ENCODE results near the gene TLX3. TPM values are rescaled to one million over a fixed set of nuclear protein-coding genes. Genes with fewer than 3 reads are reported as not detected.

The TLX3 gene
- not detected for total RNA-seq

- Histone ChIP-seq H3K4me1 (ENCODE audit: insufficient read depth, low read length) (peaks cover 26% of the 10 kb centered on the region), H3K9me3 (ENCODE audit: low read depth, low read length) (no peaks in the 10 kb centered on the region), H3K4me3 (ENCODE audit: low read length) (no peak within 1 kb of the TSS), H3K27me3 (ENCODE audit: insufficient read depth, low read length) (peaks cover 79% of the 10 kb centered on the region)
These were observed at the start of gene TLX3 for GRCh38 chr5:171308453-171309275. TSS of gene TLX3 (plus strand) at chr5:171309248. CDS start at chr5:171309366, 118 bp downstream.

GRCh38 chr5:171261361-171261760 lies 47.7 kb upstream of the TLX3 start:
- H3K27me3 ChIP-seq (ENCODE audit: insufficient read depth, low read length) = peaks cover 4% of the 10 kb centered on the region
- no peak overlapping the region for H3K4me3 ChIP-seq (ENCODE audit: low read length)
- no peaks in the 10 kb centered on the region for H3K4me1 ChIP-seq (ENCODE audit: insufficient read depth, low read length)
- no peaks in the 10 kb centered on the region for H3K9me3 ChIP-seq (ENCODE audit: low read depth, low read length)

GRCh38 chr5:171261904-171262303 lies 47.1 kb upstream of the TLX3 start:
- H3K9me3 ChIP-seq (ENCODE audit: low read depth, low read length) = no peaks in the 10 kb centered on the region
- no peaks in the 10 kb centered on the region for H3K27me3 ChIP-seq (ENCODE audit: insufficient read depth, low read length)
- H3K4me3 ChIP-seq (ENCODE audit: low read length) = no peak overlapping the region
- H3K4me1 ChIP-seq (ENCODE audit: insufficient read depth, low read length) = no peaks in the 10 kb centered on the region

GRCh38 chr5:171263181-171263580 lies 45.9 kb upstream of the TLX3 start:
- Histone ChIP-seq H3K27me3 (ENCODE audit: insufficient read depth, low read length) (no peaks in the 10 kb centered on the region), H3K9me3 (ENCODE audit: low read depth, low read length) (no peaks in the 10 kb centered on the region), H3K4me3 (ENCODE audit: low read length) (no peak overlapping the region), H3K4me1 (ENCODE audit: insufficient read depth, low read length) (no peaks in the 10 kb centered on the region)

- Histone ChIP-seq H3K4me1 (ENCODE audit: insufficient read depth, low read length) (no peaks in the 10 kb centered on the region), H3K4me3 (ENCODE audit: low read length) (no peak overlapping the region), H3K27me3 (ENCODE audit: insufficient read depth, low read length) (no peaks in the 10 kb centered on the region), H3K9me3 (ENCODE audit: low read depth, low read length) (no peaks in the 10 kb centered on the region)
These were observed 44.2 kb upstream of the TLX3 start for GRCh38 chr5:171264843-171265242.

GRCh38 chr5:171268700-171269620 lies 40.1 kb upstream of the TLX3 start:
- Histone ChIP-seq H3K27me3 (ENCODE audit: insufficient read depth, low read length) (peaks cover 3% of the 10 kb centered on the region), H3K4me3 (ENCODE audit: low read length) (no peak overlapping the region), H3K9me3 (ENCODE audit: low read depth, low read length) (no peaks in the 10 kb centered on the region), H3K4me1 (ENCODE audit: insufficient read depth, low read length) (no peaks in the 10 kb centered on the region)

- Histone ChIP-seq H3K27me3 (ENCODE audit: insufficient read depth, low read length) (peaks cover 3% of the 10 kb centered on the region), H3K4me1 (ENCODE audit: insufficient read depth, low read length) (no peaks in the 10 kb centered on the region), H3K9me3 (ENCODE audit: low read depth, low read length) (no peaks in the 10 kb centered on the region), H3K4me3 (ENCODE audit: low read length) (no peak overlapping the region)
These were observed 39.3 kb upstream of the TLX3 start for GRCh38 chr5:171269717-171270116.

- Histone ChIP-seq H3K9me3 (ENCODE audit: low read depth, low read length) (no peaks in the 10 kb centered on the region), H3K4me3 (ENCODE audit: low read length) (no peak overlapping the region), H3K4me1 (ENCODE audit: insufficient read depth, low read length) (no peaks in the 10 kb centered on the region), H3K27me3 (ENCODE audit: insufficient read depth, low read length) (peaks cover 3% of the 10 kb centered on the region)
These were observed 38.9 kb upstream of the TLX3 start for GRCh38 chr5:171270136-171270535.

- H3K4me3 ChIP-seq (ENCODE audit: low read length) = no peak overlapping the region
- H3K27me3 ChIP-seq (ENCODE audit: insufficient read depth, low read length) = peaks cover 3% of the 10 kb centered on the region
- no peaks in the 10 kb centered on the region for H3K9me3 ChIP-seq (ENCODE audit: low read depth, low read length)
- H3K4me1 ChIP-seq (ENCODE audit: insufficient read depth, low read length) = no peaks in the 10 kb centered on the region
These were observed 37.2 kb upstream of the TLX3 start for GRCh38 chr5:171271798-171272197.

GRCh38 chr5:171272996-171273970 lies 35.8 kb upstream of the TLX3 start:
- peaks cover 3% of the 10 kb centered on the region for H3K27me3 ChIP-seq (ENCODE audit: insufficient read depth, low read length)
- no peak overlapping the region for H3K4me3 ChIP-seq (ENCODE audit: low read length)
- no peaks in the 10 kb centered on the region for H3K9me3 ChIP-seq (ENCODE audit: low read depth, low read length)
- H3K4me1 ChIP-seq (ENCODE audit: insufficient read depth, low read length) = no peaks in the 10 kb centered on the region

- no peaks in the 10 kb centered on the region for H3K4me1 ChIP-seq (ENCODE audit: insufficient read depth, low read length)
- no peak overlapping the region for H3K4me3 ChIP-seq (ENCODE audit: low read length)
- no peaks in the 10 kb centered on the region for H3K9me3 ChIP-seq (ENCODE audit: low read depth, low read length)
- peaks cover 3% of the 10 kb centered on the region for H3K27me3 ChIP-seq (ENCODE audit: insufficient read depth, low read length)
These were observed 33.1 kb upstream of the TLX3 start for GRCh38 chr5:171275841-171276544.

GRCh38 chr5:171283753-171284152 lies 25.3 kb upstream of the TLX3 start:
- Histone ChIP-seq H3K9me3 (ENCODE audit: low read depth, low read length) (no peaks in the 10 kb centered on the region), H3K27me3 (ENCODE audit: insufficient read depth, low read length) (no peaks in the 10 kb centered on the region), H3K4me3 (ENCODE audit: low read length) (no peak overlapping the region), H3K4me1 (ENCODE audit: insufficient read depth, low read length) (no peaks in the 10 kb centered on the region)

GRCh38 chr5:171285465-171285864 lies 23.6 kb upstream of the TLX3 start:
- no peaks in the 10 kb centered on the region for H3K9me3 ChIP-seq (ENCODE audit: low read depth, low read length)
- H3K4me1 ChIP-seq (ENCODE audit: insufficient read depth, low read length) = no peaks in the 10 kb centered on the region
- H3K4me3 ChIP-seq (ENCODE audit: low read length) = no peak overlapping the region
- no peaks in the 10 kb centered on the region for H3K27me3 ChIP-seq (ENCODE audit: insufficient read depth, low read length)

- Histone ChIP-seq H3K9me3 (ENCODE audit: low read depth, low read length) (no peaks in the 10 kb centered on the region), H3K27me3 (ENCODE audit: insufficient read depth, low read length) (no peaks in the 10 kb centered on the region), H3K4me1 (ENCODE audit: insufficient read depth, low read length) (no peaks in the 10 kb centered on the region), H3K4me3 (ENCODE audit: low read length) (no peak overlapping the region)
These were observed 21.0 kb upstream of the TLX3 start for GRCh38 chr5:171288066-171288465.

All from mononuclear cell (primary cell).